HG03060 (cell line): Measurements from ENCODE around the gene LAMA1.
"Not testable (repeated sequence)": the region's sequence is repeated elsewhere in the genome, so short reads cannot be mapped to it uniquely, and the experiment has no call there.

Source experiments
- ATAC-seq: cut with Tn5 transposase; IDR thresholded peaks from one replicate; pipeline ENCODE4 v1.9.1; 2021; ENCODE audit warnings: low read depth, moderate number of reproducible peaks; ENCODE audit not compliant: unreplicated experiment

Gene LAMA1

GRCh38 chr18:6951336-6952090 lies 166.1 kb downstream of the LAMA1 start:
- no peak for ATAC-seq

- no peak for ATAC-seq
Measured at GRCh38 chr18:6950641-6951040, 167.0 kb downstream of the LAMA1 start.

- ATAC-seq, result no peak
Measured at GRCh38 chr18:6949800-6950586, 167.6 kb downstream of the LAMA1 start.

- no peak for ATAC-seq
Measured at GRCh38 chr18:6948281-6949055, 169.1 kb downstream of the LAMA1 start.

GRCh38 chr18:6947338-6948030 lies 170.1 kb downstream of the LAMA1 start:
- ATAC-seq, result no peak

GRCh38 chr18:6943143-6943542 lies 174.5 kb downstream of the LAMA1 start:
- no peak for ATAC-seq

- no peak for ATAC-seq
Measured at GRCh38 chr18:6942742-6943141, 174.9 kb downstream of the LAMA1 start.

- no peak for ATAC-seq
Measured at GRCh38 chr18:6941996-6942395, 175.6 kb downstream of the LAMA1 start.

- no peak for ATAC-seq
Measured at GRCh38 chr18:6940451-6940850, 177.1 kb downstream of the LAMA1 start.

- ATAC-seq, result no peak
Measured at GRCh38 chr18:6939972-6940371, 177.6 kb downstream of the LAMA1 start.

GRCh38 chr18:6938403-6938802 lies 179.2 kb downstream of the LAMA1 start:
- not testable (repeated sequence) for ATAC-seq

GRCh38 chr18:6938003-6938402 lies 179.6 kb downstream of the LAMA1 start:
- no peak for ATAC-seq

GRCh38 chr18:6934859-6935258 lies 182.7 kb downstream of the LAMA1 start:
- no peak for ATAC-seq

GRCh38 chr18:6929370-6930102 lies 188.1 kb downstream of the LAMA1 start:
- no peak for ATAC-seq

- no peak for ATAC-seq
Measured at GRCh38 chr18:6928359-6928758, 189.2 kb downstream of the LAMA1 start.

GRCh38 chr18:6927153-6927552 lies 190.4 kb downstream of the LAMA1 start:
- ATAC-seq, result no peak

GRCh38 chr18:6923220-6923619 lies 194.4 kb downstream of the LAMA1 start:
- no peak for ATAC-seq

GRCh38 chr18:6921571-6921970 lies 196.0 kb downstream of the LAMA1 start:
- no peak for ATAC-seq

- ATAC-seq, result no peak
Measured at GRCh38 chr18:6920099-6920955, 197.3 kb downstream of the LAMA1 start.
